ENCODE measurements around the gene IL17RA. TPM values are rescaled to one million over a fixed set of nuclear protein-coding genes. Genes with fewer than 3 reads are reported as not detected.

Gene IL17RA
- total RNA-seq, 1 experiment from 2014 or later = 18.0 TPM

GRCh38 chr22:17137170-17137569, 52.4 kb downstream of the IL17RA start:
- H3K4me3 Mint-ChIP-seq (ENCODE audit: low read depth, unreplicated experiment) = no peak overlapping the region
- no peaks in the 10 kb centered on the region for H3K4me1 Mint-ChIP-seq (ENCODE audit: low read depth, unreplicated experiment)
- no peak for DNase-seq
- TF ChIP-seq, protein P1, sequence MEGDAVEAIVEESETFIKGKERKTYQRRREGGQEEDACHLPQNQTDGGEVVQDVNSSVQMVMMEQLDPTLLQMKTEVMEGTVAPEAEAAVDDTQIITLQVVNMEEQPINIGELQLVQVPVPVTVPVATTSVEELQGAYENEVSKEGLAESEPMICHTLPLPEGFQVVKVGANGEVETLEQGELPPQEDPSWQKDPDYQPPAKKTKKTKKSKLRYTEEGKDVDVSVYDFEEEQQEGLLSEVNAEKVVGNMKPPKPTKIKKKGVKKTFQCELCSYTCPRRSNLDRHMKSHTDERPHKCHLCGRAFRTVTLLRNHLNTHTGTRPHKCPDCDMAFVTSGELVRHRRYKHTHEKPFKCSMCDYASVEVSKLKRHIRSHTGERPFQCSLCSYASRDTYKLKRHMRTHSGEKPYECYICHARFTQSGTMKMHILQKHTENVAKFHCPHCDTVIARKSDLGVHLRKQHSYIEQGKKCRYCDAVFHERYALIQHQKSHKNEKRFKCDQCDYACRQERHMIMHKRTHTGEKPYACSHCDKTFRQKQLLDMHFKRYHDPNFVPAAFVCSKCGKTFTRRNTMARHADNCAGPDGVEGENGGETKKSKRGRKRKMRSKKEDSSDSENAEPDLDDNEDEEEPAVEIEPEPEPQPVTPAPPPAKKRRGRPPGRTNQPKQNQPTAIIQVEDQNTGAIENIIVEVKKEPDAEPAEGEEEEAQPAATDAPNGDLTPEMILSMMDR (IDR thresholded peaks at IDR 0.05; ENCODE audit: unreplicated experiment) = no peak
- peaks cover 14% of the 10 kb centered on the region for H3K36me3 Mint-ChIP-seq (ENCODE audit: insufficient read depth, unreplicated experiment)
- H3K27ac Mint-ChIP-seq (ENCODE audit: unreplicated experiment) = no peak overlapping the region
- no peaks in the 10 kb centered on the region for H3K27me3 Mint-ChIP-seq (ENCODE audit: unreplicated experiment)
- intact Hi-C loops (cut with micrococcal nuclease; ENCODE audit: unreplicated experiment) = no loop called here
- H3K9me3 Mint-ChIP-seq (ENCODE audit: low read depth, unreplicated experiment) = no peaks in the 10 kb centered on the region
- CTCF ChIA-PET = no interaction called here
- BruUV-seq (replicated peaks) = no TSS peak

DNA sequence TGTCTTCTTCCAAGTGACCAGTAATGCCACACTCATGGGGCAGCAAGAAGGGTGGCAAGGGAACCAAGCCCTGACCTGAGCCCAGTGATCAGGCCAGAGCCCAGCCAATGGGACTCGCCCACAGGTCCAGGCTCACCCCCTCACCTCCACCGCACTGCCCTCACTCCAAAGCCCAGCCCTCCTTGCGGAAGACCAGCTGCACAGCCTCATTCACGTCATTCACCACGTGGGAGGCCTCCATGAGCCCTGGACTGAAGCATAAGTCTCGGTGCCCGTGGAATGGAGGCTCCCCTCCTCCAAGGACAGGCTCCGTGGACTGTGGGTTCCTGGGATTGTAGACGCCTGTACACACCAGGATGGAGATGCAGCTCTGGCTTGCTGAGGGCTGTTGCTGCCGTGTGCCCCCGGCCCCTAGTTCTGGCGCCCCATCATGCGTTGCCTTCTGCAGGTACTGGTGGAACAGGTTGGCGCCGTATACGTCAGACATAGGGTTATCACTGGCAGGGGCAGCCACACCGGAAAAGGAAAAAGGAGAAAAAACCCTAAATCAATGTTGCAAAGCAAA, 53.1 kb downstream of the IL17RA start:
- H3K4me1 Mint-ChIP-seq (ENCODE audit: low read depth, unreplicated experiment) = no peaks in the 10 kb centered on the region
- H3K27me3 Mint-ChIP-seq (ENCODE audit: unreplicated experiment) = no peaks in the 10 kb centered on the region
- BruUV-seq (replicated peaks) = TSS peak; percentile 44
- H3K9me3 Mint-ChIP-seq (ENCODE audit: low read depth, unreplicated experiment) = no peaks in the 10 kb centered on the region
- intact Hi-C loops (cut with micrococcal nuclease; ENCODE audit: unreplicated experiment) = no loop called here
- DNase-seq = no peak
- no peak overlapping the region for H3K4me3 Mint-ChIP-seq (ENCODE audit: low read depth, unreplicated experiment)
- H3K27ac Mint-ChIP-seq (ENCODE audit: unreplicated experiment) = no peak overlapping the region
- TF ChIP-seq, protein P1 (IDR thresholded peaks at IDR 0.05; ENCODE audit: unreplicated experiment) = no peak
- CTCF ChIA-PET = interaction anchor here (1.6 kb wide), 1 partner anchor 34 kb away, joined by 3 read pairs; no protein-coding TSS in a partner anchor
- H3K36me3 Mint-ChIP-seq (ENCODE audit: insufficient read depth, unreplicated experiment) = peaks cover 17% of the 10 kb centered on the region

- no peak for DNase-seq
- Mint-ChIP-seq H3K27me3 (ENCODE audit: unreplicated experiment) (no peaks in the 10 kb centered on the region), H3K4me3 (ENCODE audit: low read depth, unreplicated experiment) (no peak overlapping the region), H3K9me3 (ENCODE audit: low read depth, unreplicated experiment) (no peaks in the 10 kb centered on the region), H3K4me1 (ENCODE audit: low read depth, unreplicated experiment) (no peaks in the 10 kb centered on the region), H3K27ac (ENCODE audit: unreplicated experiment) (no peak overlapping the region), H3K36me3 (ENCODE audit: insufficient read depth, unreplicated experiment) (peaks cover 18% of the 10 kb centered on the region)
- CTCF ChIA-PET = interaction anchor here (1.6 kb wide), 1 partner anchor 33 kb away, joined by 3 read pairs; no protein-coding TSS in a partner anchor
- intact Hi-C loops (cut with micrococcal nuclease; ENCODE audit: unreplicated experiment) = no loop called here
- BruUV-seq (replicated peaks) = no TSS peak
- TF ChIP-seq, protein P1 (IDR thresholded peaks at IDR 0.05; ENCODE audit: unreplicated experiment) = no peak
Observed at GRCh38 chr22:17138513-17138912, 53.7 kb downstream of the IL17RA start.

- CTCF ChIA-PET = no interaction called here
- Mint-ChIP-seq H3K4me1 (ENCODE audit: low read depth, unreplicated experiment) (no peaks in the 10 kb centered on the region), H3K27me3 (ENCODE audit: unreplicated experiment) (no peaks in the 10 kb centered on the region), H3K9me3 (ENCODE audit: low read depth, unreplicated experiment) (no peaks in the 10 kb centered on the region), H3K27ac (ENCODE audit: unreplicated experiment) (no peak overlapping the region), H3K4me3 (ENCODE audit: low read depth, unreplicated experiment) (no peak overlapping the region), H3K36me3 (ENCODE audit: insufficient read depth, unreplicated experiment) (peaks cover 11% of the 10 kb centered on the region)
- intact Hi-C loops (cut with micrococcal nuclease; ENCODE audit: unreplicated experiment) = no loop called here
- no peak for DNase-seq
- no TSS peak for BruUV-seq (replicated peaks)
- TF ChIP-seq, protein P1 (IDR thresholded peaks at IDR 0.05; ENCODE audit: unreplicated experiment) = no peak
Observed at GRCh38 chr22:17140022-17140421, 55.2 kb downstream of the IL17RA start.
